Glutamatergic neuron (in vitro differentiated cells): Measurements from ENCODE around the gene CLDN10. TPM values are rescaled to one million over a fixed set of nuclear protein-coding genes. Genes with fewer than 3 reads are reported as not detected.

Source experiments
- DNase-seq: peaks from one replicate; pipeline ENCODE4 v3.0.0; 2022
- H3K27ac Mint-ChIP-seq: one replicate; pipeline ENCODE4 v1.8.0; 2020; ENCODE audit warnings: mild to moderate bottlenecking, mixed read lengths, inconsistent platforms; ENCODE audit not compliant: unreplicated experiment
- H3K27me3 Mint-ChIP-seq: one replicate; pipeline ENCODE4 v1.8.0; 2020; ENCODE audit warnings: mild to moderate bottlenecking, moderate library complexity, mixed read lengths, inconsistent platforms; ENCODE audit not compliant: unreplicated experiment
- H3K36me3 Mint-ChIP-seq: one replicate; pipeline ENCODE4 v1.8.0; 2020; ENCODE audit warnings: mild to moderate bottlenecking, mixed read lengths, inconsistent platforms; ENCODE audit not compliant: unreplicated experiment
- H3K4me1 Mint-ChIP-seq: one replicate; pipeline ENCODE4 v1.8.0; 2020; ENCODE audit warnings: mild to moderate bottlenecking, low read depth, mixed read lengths, inconsistent platforms; ENCODE audit not compliant: unreplicated experiment
- H3K4me3 Mint-ChIP-seq: one replicate; pipeline ENCODE4 v1.8.0; 2020; ENCODE audit warnings: mild to moderate bottlenecking, mixed read lengths, inconsistent platforms; ENCODE audit not compliant: unreplicated experiment
- H3K9me3 Mint-ChIP-seq: one replicate; pipeline ENCODE4 v1.8.0; 2020; ENCODE audit warnings: mild to moderate bottlenecking, moderate library complexity, mixed read lengths, inconsistent platforms; ENCODE audit not compliant: unreplicated experiment
- total RNA-seq: library from RNA; stranded (reverse); fragmentation: NEBNext Ultra II Directional; extraction: Animal tissue kit (Norgen Biotek cat#: 25700); gene quantifications from one replicate; pipeline ENCODE4 v1.2.1, GENCODE V29; 2021; ENCODE audit not compliant: unreplicated experiment
- TF ChIP-seq, protein P1 (sequence below): fragments of 200-600 bp; sonication (generic); IDR thresholded peaks from one replicate; pipeline ENCODE4 v1.5.0; 2021; ENCODE audit not compliant: partially characterized antibody, unreplicated experiment

The CLDN10 gene
- total RNA-seq, 1 donor from 2014 or later = 8.3 TPM

DNA sequence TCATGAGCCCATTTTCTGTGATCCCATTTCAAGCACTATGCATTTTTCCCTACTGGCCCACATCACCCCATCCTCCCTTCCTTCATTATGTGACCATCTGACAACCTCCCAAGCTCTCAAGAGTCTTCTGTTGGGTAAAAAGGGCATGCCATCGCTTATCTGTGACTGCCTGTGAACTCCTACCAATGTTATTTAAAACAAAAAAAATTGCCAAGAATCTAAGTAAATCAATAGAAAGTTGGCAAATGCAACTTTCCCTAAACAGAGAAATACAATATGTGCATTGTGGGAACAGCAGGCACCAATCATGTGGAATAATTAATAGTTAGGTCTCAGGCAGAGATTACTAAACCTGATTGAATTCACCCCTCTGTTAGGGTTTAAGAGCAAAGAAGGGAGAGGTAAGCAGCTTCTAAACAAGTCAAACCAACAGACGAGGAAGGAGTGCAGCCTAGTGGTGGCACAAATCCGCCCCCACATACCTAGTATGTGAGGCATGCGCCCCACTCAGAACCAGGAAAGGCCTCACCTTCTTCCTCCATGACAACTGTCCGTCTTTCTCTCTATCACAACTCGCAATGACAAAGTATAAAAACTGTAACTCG lies 62.2 kb downstream of the CLDN10 start:
- Mint-ChIP-seq H3K36me3 (no peaks in the 10 kb centered on the region), H3K4me1 (peaks cover 8% of the 10 kb centered on the region), H3K4me3 (no peak overlapping the region), H3K27me3 (no peaks in the 10 kb centered on the region), H3K27ac (no peak overlapping the region), H3K9me3 (no peaks in the 10 kb centered on the region)
- no peak for DNase-seq
- TF ChIP-seq, protein P1, sequence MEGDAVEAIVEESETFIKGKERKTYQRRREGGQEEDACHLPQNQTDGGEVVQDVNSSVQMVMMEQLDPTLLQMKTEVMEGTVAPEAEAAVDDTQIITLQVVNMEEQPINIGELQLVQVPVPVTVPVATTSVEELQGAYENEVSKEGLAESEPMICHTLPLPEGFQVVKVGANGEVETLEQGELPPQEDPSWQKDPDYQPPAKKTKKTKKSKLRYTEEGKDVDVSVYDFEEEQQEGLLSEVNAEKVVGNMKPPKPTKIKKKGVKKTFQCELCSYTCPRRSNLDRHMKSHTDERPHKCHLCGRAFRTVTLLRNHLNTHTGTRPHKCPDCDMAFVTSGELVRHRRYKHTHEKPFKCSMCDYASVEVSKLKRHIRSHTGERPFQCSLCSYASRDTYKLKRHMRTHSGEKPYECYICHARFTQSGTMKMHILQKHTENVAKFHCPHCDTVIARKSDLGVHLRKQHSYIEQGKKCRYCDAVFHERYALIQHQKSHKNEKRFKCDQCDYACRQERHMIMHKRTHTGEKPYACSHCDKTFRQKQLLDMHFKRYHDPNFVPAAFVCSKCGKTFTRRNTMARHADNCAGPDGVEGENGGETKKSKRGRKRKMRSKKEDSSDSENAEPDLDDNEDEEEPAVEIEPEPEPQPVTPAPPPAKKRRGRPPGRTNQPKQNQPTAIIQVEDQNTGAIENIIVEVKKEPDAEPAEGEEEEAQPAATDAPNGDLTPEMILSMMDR = no peak

DNA sequence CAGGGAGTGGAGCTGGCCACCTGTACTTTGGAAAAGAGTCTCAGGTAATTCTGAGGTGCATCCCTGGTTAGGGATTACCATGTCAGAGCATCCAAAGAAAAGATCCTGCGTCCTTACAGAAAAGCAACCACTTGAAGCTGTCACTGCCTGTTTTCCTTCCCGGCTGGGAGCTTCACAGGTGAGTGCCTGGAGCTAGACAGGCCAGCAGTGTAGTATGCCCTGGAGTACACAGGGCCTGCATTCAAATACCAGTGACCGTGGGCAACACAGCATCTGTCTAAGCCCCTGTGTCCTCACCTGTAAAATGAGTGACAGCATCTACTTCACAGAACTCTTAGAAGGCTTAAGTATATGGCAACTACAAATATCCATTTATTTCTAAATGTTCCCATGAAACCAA lies 63.0 kb downstream of the CLDN10 start:
- TF ChIP-seq, protein P1 = no peak
- H3K4me1 Mint-ChIP-seq = peaks cover 6% of the 10 kb centered on the region
- DNase-seq = no peak
- H3K9me3 Mint-ChIP-seq = no peaks in the 10 kb centered on the region
- no peaks in the 10 kb centered on the region for H3K36me3 Mint-ChIP-seq
- H3K4me3 Mint-ChIP-seq = no peak overlapping the region
- no peak overlapping the region for H3K27ac Mint-ChIP-seq
- H3K27me3 Mint-ChIP-seq = no peaks in the 10 kb centered on the region

GRCh38 chr13:95620030-95620824 lies 67.7 kb downstream of the CLDN10 start:
- Mint-ChIP-seq H3K4me1 (no peaks in the 10 kb centered on the region), H3K36me3 (no peaks in the 10 kb centered on the region), H3K27me3 (no peaks in the 10 kb centered on the region), H3K9me3 (no peaks in the 10 kb centered on the region), H3K27ac (no peak overlapping the region), H3K4me3 (no peak overlapping the region)
- DNase-seq = no peak
- TF ChIP-seq, protein P1 = no peak

- TF ChIP-seq, protein P1 = no peak
- H3K9me3 Mint-ChIP-seq = no peaks in the 10 kb centered on the region
- no peaks in the 10 kb centered on the region for H3K27me3 Mint-ChIP-seq
- no peak overlapping the region for H3K4me3 Mint-ChIP-seq
- H3K36me3 Mint-ChIP-seq = no peaks in the 10 kb centered on the region
- no peak overlapping the region for H3K27ac Mint-ChIP-seq
- H3K4me1 Mint-ChIP-seq = no peaks in the 10 kb centered on the region
- no peak for DNase-seq
Measured at GRCh38 chr13:95620825-95621498, 68.4 kb downstream of the CLDN10 start.

DNA sequence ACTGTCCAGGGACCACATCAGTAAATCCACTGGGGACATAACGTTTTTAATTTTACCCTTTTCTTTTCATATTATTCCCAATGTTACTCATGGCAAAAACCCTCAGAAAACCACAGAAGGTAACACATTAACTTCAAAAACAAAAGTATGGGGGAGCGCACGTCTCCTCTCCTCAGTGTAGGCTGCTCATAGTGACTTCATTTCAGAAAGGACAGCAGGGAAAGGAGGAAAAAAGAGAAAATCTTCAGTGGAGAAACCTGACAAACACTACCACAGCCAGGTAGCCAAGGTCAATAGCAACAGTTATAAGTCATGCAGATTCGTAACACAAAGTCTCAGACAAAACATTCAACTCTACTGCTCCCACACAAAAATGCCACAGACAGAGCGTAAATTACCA lies 70.6 kb downstream of the CLDN10 start:
- Mint-ChIP-seq H3K4me1 (no peaks in the 10 kb centered on the region), H3K27me3 (no peaks in the 10 kb centered on the region), H3K27ac (no peak overlapping the region), H3K4me3 (no peak overlapping the region), H3K36me3 (no peaks in the 10 kb centered on the region), H3K9me3 (peaks cover 2% of the 10 kb centered on the region)
- DNase-seq = no peak
- TF ChIP-seq, protein P1 = no peak
